ENCODE results near the gene LPP.
"Not testable (repeated sequence)": the region's sequence is repeated elsewhere in the genome, so short reads cannot be mapped to it uniquely, and the experiment has no call there.

The LPP gene

GRCh38 chr3:188154014-188154808, at the start of gene LPP:
Gene LPP (plus strand): TSS chr3:188154157. CDS start chr3:188406121, 251,964 bp downstream.
- DNase-seq: peak; percentile 59 to 66

GRCh38 chr3:188106006-188106405, 48.0 kb upstream of the LPP start:
- no peak for DNase-seq

DNA sequence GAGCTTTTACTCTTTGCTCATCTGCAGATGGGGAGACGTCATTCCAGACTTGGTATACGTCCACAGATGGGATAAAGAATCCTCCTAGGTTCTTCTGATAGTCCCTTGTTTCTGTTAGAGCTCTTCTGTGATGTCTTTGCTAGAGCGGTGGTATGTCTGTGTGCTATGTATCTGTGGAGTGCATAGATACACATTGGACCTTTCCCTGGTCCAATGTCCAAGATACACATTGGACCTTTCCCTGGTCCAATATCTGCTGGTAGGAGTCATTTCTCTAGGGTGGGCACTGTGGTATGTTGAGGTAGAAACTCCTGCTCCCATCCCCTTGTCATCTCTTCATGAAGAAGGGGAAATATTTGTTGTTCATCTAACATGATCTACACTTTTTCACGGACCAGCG, 47.5 kb upstream of the LPP start:
- DNase-seq: no peak

DNA sequence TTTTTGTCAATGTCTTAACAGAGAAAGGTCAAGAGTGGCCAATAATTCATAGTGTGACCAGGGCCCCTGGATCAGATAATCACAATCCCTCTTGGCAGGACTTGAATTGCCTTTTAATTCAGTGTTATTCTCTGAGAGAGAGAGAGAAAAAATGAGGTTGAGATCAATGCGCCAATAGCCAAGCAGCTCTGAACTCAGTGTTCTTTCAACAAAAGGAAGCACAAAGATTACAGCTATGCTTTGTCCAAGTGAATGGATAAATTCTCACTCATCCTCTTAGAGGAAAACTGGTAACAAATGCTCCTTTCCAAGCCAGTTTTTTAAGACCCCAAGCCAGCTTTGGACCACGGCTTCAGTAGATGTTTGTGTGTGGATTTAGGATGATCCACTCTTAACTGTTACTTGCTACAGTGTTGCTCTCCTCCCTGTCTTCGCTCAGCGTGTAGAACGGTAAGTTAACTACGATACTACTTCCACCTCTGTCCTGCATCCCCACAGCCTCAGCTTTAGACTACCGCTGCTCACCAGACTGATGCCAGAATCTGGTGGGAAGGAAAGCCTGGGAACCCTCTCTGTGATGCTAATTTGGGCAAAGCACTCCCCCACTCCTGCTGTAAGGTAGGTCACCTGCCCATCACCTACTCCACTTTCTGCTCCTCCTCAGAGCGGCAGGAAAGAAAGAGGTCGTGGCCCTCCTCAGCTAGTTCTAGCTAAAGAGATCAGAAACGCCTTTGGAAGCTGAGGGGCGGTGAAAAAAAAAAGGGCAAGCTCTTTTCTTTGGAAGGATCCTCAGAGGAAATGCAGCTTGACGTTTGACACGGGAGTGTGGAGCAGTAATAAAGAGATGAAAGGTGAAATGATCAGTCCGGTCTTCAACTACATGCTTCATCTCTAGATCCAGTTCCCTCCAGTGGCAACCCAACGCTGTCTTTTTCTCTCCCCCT, 46.8 kb upstream of the LPP start:
- DNase-seq: no peak

DNA sequence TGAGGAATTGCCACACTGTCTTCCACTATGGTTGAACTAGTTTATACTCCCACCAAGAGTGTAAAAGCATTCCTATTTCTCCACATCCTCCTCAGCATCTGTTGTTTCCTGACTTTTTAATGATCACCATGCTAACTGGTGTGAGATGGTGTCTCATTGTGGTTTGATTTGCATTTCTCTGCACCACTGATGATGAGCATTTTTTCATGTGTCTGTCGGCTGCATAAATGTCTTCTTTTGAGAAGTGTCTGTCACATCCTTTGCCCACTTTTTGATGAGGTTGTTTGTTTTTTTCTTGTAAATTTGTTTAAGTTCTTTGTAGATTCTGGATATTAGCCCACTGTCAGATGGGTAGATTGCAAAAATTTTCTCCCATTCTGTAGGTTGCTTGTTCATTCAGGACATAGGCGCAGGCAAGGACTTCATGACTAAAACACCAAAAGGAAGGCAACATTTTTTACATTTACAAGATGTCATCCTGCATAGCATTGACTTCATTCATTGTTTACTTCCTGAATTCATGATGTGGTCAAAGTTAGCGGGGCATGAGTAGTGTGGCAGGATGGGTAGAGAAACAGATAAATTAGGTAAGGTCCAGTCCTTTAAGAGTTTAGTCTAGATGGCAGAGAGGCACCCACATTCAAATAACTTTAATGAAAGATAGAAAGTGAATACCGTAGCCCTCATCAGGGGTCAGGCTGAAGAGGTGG, 45.1 kb upstream of the LPP start:
- DNase-seq: no peak

- no peak for DNase-seq
Measured at GRCh38 chr3:188111002-188111584, 42.9 kb upstream of the LPP start.

- DNase-seq: no peak
Measured at GRCh38 chr3:188113756-188114155, 40.2 kb upstream of the LPP start.

- no peak for DNase-seq
Measured at GRCh38 chr3:188119846-188120245, 34.1 kb upstream of the LPP start.

DNA sequence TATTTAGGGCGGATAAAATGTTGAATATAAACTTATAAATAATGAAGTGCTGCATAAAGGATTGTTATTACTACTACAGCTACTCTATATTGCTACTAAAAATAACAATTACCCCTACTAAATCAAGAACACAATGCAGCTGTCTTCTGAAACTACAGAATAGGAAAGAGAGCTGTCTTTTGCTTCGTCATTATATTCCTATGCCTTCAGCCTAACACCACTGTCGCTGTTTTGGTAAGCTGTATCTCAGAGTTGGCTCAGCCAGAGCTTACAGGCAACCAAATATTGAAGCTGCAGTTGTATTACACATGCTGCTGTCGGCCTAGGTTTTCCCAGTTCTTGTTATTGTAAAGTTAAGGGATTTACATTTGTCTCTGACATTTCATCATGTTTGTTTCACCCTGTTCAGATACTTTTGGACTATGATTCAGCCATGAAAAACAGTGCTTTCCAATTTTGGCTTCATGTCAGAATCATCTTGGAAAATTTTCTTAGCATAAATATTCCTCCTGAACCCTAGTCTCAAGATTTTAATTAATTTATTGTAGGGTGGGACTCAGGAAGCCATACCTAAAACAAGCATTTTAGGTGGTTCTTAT, 31.3 kb upstream of the LPP start:
- DNase-seq: no peak

DNA sequence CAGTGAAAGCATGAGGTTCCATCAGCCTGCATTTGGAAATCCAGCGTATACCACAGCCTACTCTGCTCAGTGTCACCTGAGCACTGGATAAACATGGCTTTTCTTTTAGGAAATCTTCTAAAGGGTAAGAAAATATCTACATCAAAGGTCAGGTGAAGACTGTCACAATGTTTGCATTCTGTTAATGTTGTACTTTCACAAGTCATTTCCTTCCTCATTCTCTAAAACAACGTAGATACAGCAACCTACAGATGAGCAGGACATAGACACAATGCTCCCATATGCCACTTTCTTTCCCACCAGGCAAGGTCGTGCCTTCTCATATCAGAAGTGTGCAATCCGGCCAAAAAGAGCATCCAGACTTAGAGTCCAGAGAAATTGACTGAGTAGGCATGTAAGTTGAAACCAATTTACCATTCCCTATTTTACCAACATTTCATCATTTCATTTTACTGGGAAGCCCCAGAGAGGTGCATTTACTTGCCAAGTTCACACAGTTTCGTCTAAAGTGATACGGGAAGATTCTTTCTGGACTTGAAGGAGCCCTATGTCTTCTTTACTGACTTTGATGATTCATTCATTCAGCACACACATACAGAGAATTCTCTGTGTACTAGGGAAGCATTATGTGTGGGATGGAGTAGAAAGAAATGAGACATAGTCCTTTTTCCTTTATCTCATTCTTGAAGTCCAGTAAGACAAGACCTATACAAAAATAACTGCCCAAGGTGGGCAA, 30.6 kb upstream of the LPP start:
- DNase-seq: no peak

- no peak for DNase-seq
Measured at GRCh38 chr3:188124184-188124583, 29.8 kb upstream of the LPP start.

- DNase-seq: no peak
Measured at GRCh38 chr3:188125076-188125475, 28.9 kb upstream of the LPP start.

DNA sequence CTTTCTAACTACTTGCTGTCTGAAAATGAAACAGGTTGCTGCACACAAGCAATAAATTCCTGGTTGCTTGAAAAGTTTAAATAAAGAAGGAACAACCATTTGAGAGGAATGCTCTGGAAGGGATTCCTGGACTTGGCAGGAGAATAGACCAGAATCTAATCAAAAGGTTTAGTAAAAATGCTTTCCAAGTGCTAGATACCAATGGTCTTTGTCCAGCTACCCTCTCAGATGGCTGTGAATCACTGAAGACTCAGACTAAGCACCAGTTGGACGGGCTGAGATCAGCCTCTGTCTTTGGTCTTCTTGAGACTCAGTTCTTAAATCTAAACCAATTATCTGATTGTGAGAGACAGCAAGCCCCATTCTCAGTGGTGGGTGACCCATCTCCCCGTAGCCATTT, 27.7 kb upstream of the LPP start:
- no peak for DNase-seq

GRCh38 chr3:188126934-188127333, 27.0 kb upstream of the LPP start:
- DNase-seq: no peak

DNA sequence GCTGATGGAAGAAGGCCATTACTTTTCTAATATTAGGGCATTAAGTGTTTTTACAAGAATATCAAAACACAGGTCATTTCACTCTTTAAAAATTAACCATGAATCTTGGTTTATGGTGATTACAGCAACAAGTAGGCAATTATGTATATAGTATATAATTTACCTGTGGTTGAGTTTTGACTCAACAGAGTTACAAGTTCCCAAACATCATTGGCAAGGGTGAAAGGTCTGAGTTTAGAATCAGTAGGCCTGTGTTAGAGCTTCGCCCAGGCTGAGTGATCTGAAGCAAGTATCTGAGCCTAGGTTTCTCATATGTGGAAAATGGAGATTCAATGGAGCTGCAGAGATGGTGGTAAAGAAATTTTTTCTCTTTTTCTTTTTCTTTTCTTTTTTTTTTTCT, 25.1 kb upstream of the LPP start:
- DNase-seq: no peak

GRCh38 chr3:188131023-188131422, 22.9 kb upstream of the LPP start:
- not testable (repeated sequence) for DNase-seq

DNA sequence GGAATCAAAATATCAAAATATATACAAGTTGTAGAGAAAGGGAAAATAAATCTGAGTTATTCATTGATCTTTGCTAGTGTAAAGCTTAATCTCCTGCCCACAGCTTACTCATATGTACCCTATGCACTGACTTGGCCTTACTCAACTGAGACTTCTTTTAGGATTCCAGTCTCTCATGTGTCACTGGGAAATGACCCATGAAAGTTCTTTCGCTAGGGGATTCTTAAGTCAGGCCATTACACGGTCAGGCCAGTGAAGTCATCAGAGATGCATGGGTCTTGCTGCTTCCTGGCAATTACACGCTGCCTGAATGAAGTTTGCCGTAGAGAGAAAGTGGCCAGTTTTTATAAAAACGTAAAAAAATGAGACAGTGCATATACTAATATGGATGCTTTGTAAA, 20.7 kb upstream of the LPP start:
- DNase-seq: no peak

GRCh38 chr3:188133646-188134045, 20.3 kb upstream of the LPP start:
- no peak for DNase-seq

GRCh38 chr3:188134079-188134478, 19.9 kb upstream of the LPP start:
- DNase-seq: no peak

DNA sequence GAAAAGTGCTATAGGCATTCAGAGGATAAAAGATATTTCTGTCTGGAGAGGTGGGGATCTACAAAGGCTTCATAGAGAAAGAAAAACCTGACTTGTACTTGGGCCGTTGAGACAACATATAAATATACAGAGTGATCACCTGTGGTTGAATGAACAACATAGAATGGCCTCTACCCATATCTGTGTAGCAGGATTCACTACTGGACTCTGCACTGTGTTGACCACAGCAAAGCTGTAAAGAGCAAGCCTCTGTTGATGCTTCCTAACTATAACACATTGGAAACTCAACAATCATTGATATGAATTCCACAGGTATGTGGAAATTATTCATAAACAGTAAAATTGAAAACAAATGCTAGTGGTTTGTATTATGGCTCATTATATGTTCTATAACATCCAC, 19.1 kb upstream of the LPP start:
- no peak for DNase-seq

DNA sequence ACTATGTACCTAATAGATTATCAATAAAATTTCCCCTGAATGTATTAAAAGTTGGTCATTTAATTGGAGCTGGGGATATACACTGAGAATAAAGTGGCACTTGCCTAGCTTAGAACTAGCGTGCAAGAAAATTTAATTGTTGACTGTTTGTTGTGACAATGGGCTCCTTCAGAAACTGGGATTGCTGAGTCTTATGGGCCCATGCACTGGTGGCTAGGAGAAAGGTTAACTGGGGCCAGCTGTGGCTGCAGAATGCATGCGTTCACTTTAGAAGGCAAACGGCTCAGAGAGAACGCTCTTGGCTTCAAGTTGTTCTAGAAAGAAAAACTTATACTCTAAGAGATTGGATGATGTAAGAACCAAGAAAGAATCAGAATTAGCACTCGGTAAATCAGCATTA, 18.7 kb upstream of the LPP start:
- DNase-seq: no peak

- no peak for DNase-seq
Measured at GRCh38 chr3:188137051-188137450, 16.9 kb upstream of the LPP start.

Measured in NCI-H2081 (cell line).